Lower leg skin (tissue), 4 donors: ENCODE results near the gene CSMD2. TPM values are rescaled to one million over a fixed set of nuclear protein-coding genes. Genes with fewer than 3 reads are reported as not detected.

Experiments
- DNase-seq, 2 donors: peaks; one replicate each; pipeline ENCODE4 v3.0.0-alpha.2; 2019; ENCODE audit warnings: low spot score in 2 of 2
- H3K4me3 ChIP-seq: fragments of 200-600 bp; sonication (generic); 2 replicates; pipeline ENCODE4 v1.5.1; 2017; ENCODE audit warnings: mild to moderate bottlenecking, low read depth; ENCODE audit not compliant: poor library complexity, severe bottlenecking
- POLR2A ChIP-seq, 2 donors: fragments of 450-650 bp; IDR thresholded peaks; one replicate each; pipeline ENCODE4 v1.6.1; 2016 to 2017; ENCODE audit warnings: antibody characterized with exemption in 2 of 2, mild to moderate bottlenecking in 1 of 2, moderate library complexity in 1 of 2
- WGBS, 2 donors: methylation state at CpG; one replicate each; pipeline ENCODE4 v1.1.5; 2018; 5-methylcytosine and 5-hydroxymethylcytosine counted together
- intact Hi-C: fragments of 100-400 bp; cut with DNase I; formaldehyde crosslinking; loops from one replicate; pipeline ENCODE4 v1.15.0; 2023; ENCODE audit warnings: low total_unique reads
- total RNA-seq, 4 donors: library from RNA; depleted of rRNA; stranded (reverse); fragments of >200 nt; gene quantifications; one replicate each; pipeline ENCODE4 v1.1.0, GENCODE V29; 2016
- TF ChIP-seq, protein P1 (sequence below), 3 donors: fragments of 450-650 bp; IDR thresholded peaks; one replicate each; pipeline ENCODE4 v1.5.1; 2016; ENCODE audit warnings: antibody characterized with exemption in 3 of 3, mild to moderate bottlenecking in 3 of 3, moderate library complexity in 2 of 3

Gene CSMD2
- total RNA-seq, 4 donors from 2014 or later = 0.11 to 1.0 TPM; not detected in 2

DNA sequence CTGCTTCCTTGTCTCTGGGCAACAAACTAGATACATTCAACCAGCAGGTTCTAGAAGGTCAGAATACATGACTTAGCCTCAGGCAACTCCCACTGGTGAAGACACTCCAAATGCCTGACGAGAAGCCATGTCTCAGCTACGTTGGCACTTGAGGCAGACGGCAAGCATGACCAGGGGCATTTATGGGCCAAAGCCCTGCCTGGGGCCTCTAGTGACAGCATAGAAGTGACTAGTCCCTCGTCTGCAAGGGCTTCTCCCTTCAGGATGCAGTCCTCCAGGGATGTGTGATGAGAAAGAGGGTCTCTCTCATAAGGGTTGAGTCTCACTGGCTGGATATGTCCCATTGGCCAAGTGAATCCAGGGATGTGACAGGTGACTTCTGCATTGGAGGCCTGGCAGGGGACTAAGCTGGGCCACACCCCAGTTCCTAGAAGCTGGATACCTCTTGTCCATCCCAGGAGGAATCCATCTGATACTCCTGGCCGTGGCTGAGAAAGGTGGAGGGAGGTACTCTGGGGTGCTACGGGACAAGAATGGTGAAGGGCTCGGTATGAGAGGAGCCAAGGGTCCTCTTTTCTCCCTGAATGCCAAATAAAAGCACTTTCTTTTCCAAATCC, 449.7 kb downstream of the CSMD2 start:
- WGBS, 2 donors = 78 to 90% methylated on average over 7 of the region's 7 CpGs

DNA sequence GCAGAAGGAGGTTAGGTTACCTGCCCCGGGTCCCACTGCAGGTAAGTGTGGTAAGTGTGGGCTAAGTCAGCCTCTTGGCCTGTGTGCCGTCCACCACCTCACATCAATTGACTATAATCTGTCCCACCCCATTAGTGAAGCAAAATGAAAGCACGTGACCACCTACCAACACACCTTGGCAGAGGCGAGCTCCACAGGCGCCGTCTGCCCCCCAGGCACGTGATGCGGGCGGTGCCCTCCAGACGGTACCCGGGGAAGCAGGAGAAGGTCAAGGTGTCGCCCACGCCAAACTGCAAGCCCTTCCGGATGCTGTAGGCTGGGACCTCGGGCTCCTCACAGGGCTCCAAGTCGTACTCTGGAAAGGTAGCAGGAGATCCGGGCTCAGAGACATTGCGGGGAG, 450.6 kb downstream of the CSMD2 start:
- TF ChIP-seq, protein P1, sequence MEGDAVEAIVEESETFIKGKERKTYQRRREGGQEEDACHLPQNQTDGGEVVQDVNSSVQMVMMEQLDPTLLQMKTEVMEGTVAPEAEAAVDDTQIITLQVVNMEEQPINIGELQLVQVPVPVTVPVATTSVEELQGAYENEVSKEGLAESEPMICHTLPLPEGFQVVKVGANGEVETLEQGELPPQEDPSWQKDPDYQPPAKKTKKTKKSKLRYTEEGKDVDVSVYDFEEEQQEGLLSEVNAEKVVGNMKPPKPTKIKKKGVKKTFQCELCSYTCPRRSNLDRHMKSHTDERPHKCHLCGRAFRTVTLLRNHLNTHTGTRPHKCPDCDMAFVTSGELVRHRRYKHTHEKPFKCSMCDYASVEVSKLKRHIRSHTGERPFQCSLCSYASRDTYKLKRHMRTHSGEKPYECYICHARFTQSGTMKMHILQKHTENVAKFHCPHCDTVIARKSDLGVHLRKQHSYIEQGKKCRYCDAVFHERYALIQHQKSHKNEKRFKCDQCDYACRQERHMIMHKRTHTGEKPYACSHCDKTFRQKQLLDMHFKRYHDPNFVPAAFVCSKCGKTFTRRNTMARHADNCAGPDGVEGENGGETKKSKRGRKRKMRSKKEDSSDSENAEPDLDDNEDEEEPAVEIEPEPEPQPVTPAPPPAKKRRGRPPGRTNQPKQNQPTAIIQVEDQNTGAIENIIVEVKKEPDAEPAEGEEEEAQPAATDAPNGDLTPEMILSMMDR (IDR thresholded peaks at IDR 0.05) = no peak
- DNase-seq = peak in 1 of 2 donors; percentile 48
- intact Hi-C loops = no loop called here
- WGBS, 2 donors = 91 to 93% methylated on average over 18 of the region's 18 CpGs
- no peak overlapping the region for H3K4me3 ChIP-seq

More for the DNA sequence above, 449.7 kb downstream of the CSMD2 start:
- no peak for TF ChIP-seq POLR2A (IDR thresholded peaks at IDR 0.05)
- TF ChIP-seq, protein P1 (IDR thresholded peaks at IDR 0.05) = no peak
- intact Hi-C loops = no loop called here
- no peak overlapping the region for H3K4me3 ChIP-seq
- DNase-seq = peak in 1 of 2 donors; percentile 50

DNA sequence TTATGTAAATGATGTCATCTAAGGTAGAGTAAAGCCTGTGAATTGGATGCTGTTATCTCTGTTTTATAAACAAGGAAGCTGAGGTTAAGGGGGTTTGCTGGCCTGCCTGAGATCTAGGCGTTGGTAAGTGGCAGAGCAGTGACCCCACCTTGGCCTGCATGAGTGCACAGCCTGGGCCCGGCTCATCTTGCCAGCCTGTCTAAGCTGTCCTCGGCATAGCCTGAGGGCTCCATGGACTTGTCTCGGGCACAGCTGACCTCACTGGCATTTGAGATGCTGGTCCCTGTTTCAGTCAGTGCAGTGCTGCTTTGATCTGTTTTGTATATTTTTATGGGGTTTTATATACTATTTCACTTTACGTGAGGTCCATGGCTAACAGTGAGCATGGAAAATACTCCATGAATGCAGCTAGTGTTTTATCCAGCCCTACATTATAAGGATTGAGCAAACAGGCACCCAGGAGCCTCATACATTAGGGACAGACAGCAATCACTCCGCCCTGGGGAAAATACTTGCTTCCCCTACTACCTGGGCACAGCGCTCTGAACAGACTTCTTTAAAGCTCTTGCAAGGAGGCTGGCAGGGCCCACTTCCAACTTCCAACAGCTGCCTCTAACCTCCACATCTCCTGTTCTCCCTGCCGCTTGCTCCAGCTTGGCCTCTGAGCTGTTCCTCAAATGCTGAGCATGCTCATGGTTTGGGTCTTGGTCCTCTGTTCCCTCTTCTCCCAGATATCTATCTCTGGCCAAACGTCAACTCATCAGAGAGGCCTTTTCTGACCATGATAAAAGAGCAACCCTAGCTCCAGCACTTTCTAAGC, 451.8 kb downstream of the CSMD2 start:
- WGBS, 2 donors = 77 to 79% methylated on average over 9 of the region's 9 CpGs
- peak in 1 of 2 donors; percentile 52 for DNase-seq
- no peak for TF ChIP-seq POLR2A (IDR thresholded peaks at IDR 0.05)
- TF ChIP-seq, protein P1 (IDR thresholded peaks at IDR 0.05) = no peak
- intact Hi-C loops = no loop called here
- H3K4me3 ChIP-seq = no peak overlapping the region

DNA sequence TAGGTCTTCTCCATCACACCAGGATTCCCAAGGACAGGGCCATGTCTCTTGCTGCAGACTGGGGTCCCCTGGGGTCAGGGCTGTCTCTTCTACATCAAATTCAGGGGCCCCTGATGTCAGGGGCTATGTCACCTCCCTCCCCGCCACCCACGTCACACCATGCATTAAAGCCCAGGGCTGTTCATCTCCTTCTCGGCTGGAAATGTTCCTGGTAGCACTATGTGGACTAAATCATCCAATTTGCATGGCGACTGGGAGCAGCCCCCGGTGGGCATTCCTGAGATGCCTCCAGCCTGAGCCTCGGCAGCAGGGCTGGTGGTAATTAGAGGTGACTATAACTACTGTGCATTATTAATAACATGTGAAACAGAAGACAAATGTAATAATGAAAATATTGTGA, 452.8 kb downstream of the CSMD2 start:
- intact Hi-C loops = no loop called here
- WGBS, 2 donors = 52% methylated on average over 6 of the region's 6 CpGs
- peak in 1 of 2 donors; percentile 74 for DNase-seq
- TF ChIP-seq, protein P1 (IDR thresholded peaks at IDR 0.05) = no peak
- TF ChIP-seq POLR2A (IDR thresholded peaks at IDR 0.05) = no peak
- no peak overlapping the region for H3K4me3 ChIP-seq

DNA sequence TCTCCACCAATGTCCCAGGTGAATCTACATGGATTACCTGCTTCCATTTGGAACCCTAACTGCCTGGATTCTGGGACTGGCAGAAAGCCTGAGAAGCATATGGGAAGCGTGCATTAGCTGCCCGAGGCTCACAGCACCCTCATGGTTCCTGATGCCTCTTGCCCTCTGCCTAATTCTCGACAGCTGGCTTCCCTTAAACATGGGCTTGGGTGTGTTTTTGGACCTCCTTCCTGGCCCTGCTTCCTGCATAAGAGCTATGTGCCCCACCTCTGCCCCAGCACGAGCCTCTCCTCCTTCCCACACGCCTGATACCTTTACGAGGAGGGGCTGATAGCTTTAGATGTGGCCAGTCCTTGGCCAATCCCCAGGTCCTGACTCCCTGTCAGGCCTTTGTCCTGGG, 453.5 kb downstream of the CSMD2 start:
- TF ChIP-seq, protein P1 (IDR thresholded peaks at IDR 0.05) = no peak
- no peak for TF ChIP-seq POLR2A (IDR thresholded peaks at IDR 0.05)
- DNase-seq = peak in 1 of 2 donors; percentile 60
- 39 to 50% methylated on average over 6 of the region's 6 CpGs for WGBS, 2 donors
- intact Hi-C loops = no loop called here
- H3K4me3 ChIP-seq = no peak overlapping the region
